HepG2 (cell line): Measurements from ENCODE around the gene MRPL20. TPM values are rescaled to one million over a fixed set of nuclear protein-coding genes. Genes with fewer than 3 reads are reported as not detected.
"Not testable (repeated sequence)": the region's sequence is repeated elsewhere in the genome, so short reads cannot be mapped to it uniquely, and the experiment has no call there.

ENCODE experiments used
- ATAC-seq: fragments of 200-7000 bp; cut with Tn5 transposase; 3 replicates; pipeline ENCODE4 v1.9.1; 2020; ENCODE audit warnings: mild to moderate bottlenecking, moderate library complexity
- BruUV-seq: library from RNA; stranded (reverse); fragments of 400-500 nt; replicated peaks from 2 replicates; lab custom pipeline; 2021; lab: Mats Ljungman, UMichigan
- CTCF ChIA-PET: fragments of 300-600 bp; formaldehyde crosslinking; extraction: SDS; loops from one replicate; lab custom pipeline; 2021; ENCODE audit warnings: low total read pairs, inconsistent platforms, low intra/inter-chr PET ratio; lab: Yijun Ruan, JAX
- POLR2A ChIA-PET: fragments of 350-600 bp; sonication (Branson Sonifier 250); formaldehyde crosslinking; loops from one replicate; lab custom pipeline; 2020; ENCODE audit warnings: antibody characterized with exemption, inconsistent platforms; lab: Yijun Ruan, JAX
- DNase-seq: peaks from one replicate; pipeline ENCODE4 v3.0.0-alpha.2; 2015; ENCODE audit warnings: low spot score
- FAIRE-seq: peaks from 3 replicates; lab custom pipeline; 2011; peaks lifted over from hg19 to GRCh38; lab: Jason Lieb, UNC
- H2AFZ ChIP-seq: one replicate; pipeline ENCODE4 v1.6.1; 2011; ENCODE audit warnings: low read length, inconsistent platforms
- H3K27ac ChIP-seq: fragments of 300-600 bp; 3 replicates; pipeline ENCODE4 v1.8.0; 2011; ENCODE audit warnings: mixed run types, mild to moderate bottlenecking, mixed read lengths, low read length, inconsistent platforms; ENCODE audit not compliant: insufficient read depth; ENCODE audit errors: extremely low read length
- H3K27me3 ChIP-seq, 2 experiments: fragments of 200-600 bp in 1 of 2; 2 replicates in 1 of 2; 3 replicates in 1 of 2; pipeline versions ENCODE4 v1.6.0 to v1.8.0; 2011; ENCODE audit warnings: low read length in 2 of 2, mild to moderate bottlenecking in 2 of 2, moderate library complexity in 2 of 2, inconsistent platforms in 1 of 2; ENCODE audit not compliant: insufficient read depth in 2 of 2, control insufficient read depth in 1 of 2
- H3K36me3 ChIP-seq, 2 experiments: fragments of 200-600 bp in 1 of 2; replicated peaks in 1 of 2; 2 replicates in 1 of 2; 3 replicates in 1 of 2; pipeline versions ENCODE4 v1.5.1 to v1.8.0; 2011; ENCODE audit warnings: low read length in 2 of 2, inconsistent platforms in 1 of 2; ENCODE audit not compliant: insufficient read depth in 2 of 2, control insufficient read depth in 1 of 2
- H3K4me1 ChIP-seq: 2 replicates; pipeline ENCODE4 v1.5.1; 2012; ENCODE audit warnings: low read length, inconsistent platforms; ENCODE audit not compliant: insufficient read depth
- H3K4me2 ChIP-seq: 2 replicates; pipeline ENCODE4 v1.6.0; 2011; ENCODE audit warnings: low read depth, low read length, inconsistent platforms
- H3K4me3 ChIP-seq, 3 experiments: fragments of 200-600 bp in 1 of 3; sonication (generic), shearing (Covaris generic) in 1 of 3; replicated peaks in 1 of 3; 2 replicates each; pipeline ENCODE4 v1.5.1; 2011 to 2016; ENCODE audit warnings: low read length in 3 of 3, inconsistent platforms in 2 of 3, low read depth in 2 of 3, mild to moderate bottlenecking in 2 of 3, control low read depth in 1 of 3, mixed read lengths in 1 of 3; ENCODE audit not compliant: insufficient read depth in 1 of 3
- H3K79me2 ChIP-seq: one replicate; pipeline ENCODE4 v1.6.1; 2011; ENCODE audit warnings: low read length, inconsistent platforms; ENCODE audit not compliant: insufficient read depth
- H3K9ac ChIP-seq: 2 replicates; pipeline ENCODE4 v1.6.0; 2011; ENCODE audit warnings: mild to moderate bottlenecking, low read depth, low read length, inconsistent platforms; ENCODE audit not compliant: insufficient read depth
- H3K9me3 ChIP-seq: 2 replicates; pipeline ENCODE4 v1.5.1; 2012; ENCODE audit warnings: mild to moderate bottlenecking, low read length
- H4K20me1 ChIP-seq: 2 replicates; pipeline ENCODE4 v1.6.0; 2011; ENCODE audit warnings: inconsistent platforms, mild to moderate bottlenecking, low read length, moderate library complexity; ENCODE audit not compliant: insufficient read depth
- AGO1 ChIP-seq: fragments of 200-400 bp; formaldehyde crosslinking; IDR thresholded peaks from 2 replicates; pipeline ENCODE4 v1.6.1; 2017; ENCODE audit warnings: mild to moderate bottlenecking, low read depth, low read length, moderate library complexity; ENCODE audit not compliant: poor library complexity, severe bottlenecking
- AGO2 ChIP-seq: fragments of 200-400 bp; formaldehyde crosslinking; optimal IDR thresholded peaks from 2 replicates; pipeline ENCODE3; 2017; ENCODE audit warnings: mild to moderate bottlenecking, low read depth, low read length, moderate library complexity
- ARID2 ChIP-seq: sonication (generic); formaldehyde crosslinking; IDR thresholded peaks from 2 replicates; pipeline ENCODE4 v1.8.1; 2022; ENCODE audit warnings: mild to moderate bottlenecking, missing genetic modification reagents, borderline replicate concordance
- MNT ChIP-seq: fragments of 450-650 bp; IDR thresholded peaks from 2 replicates; pipeline ENCODE4 v1.6.1; 2016
- POLR2A ChIP-seq, 2 experiments: IDR thresholded peaks; 2 replicates each; pipeline ENCODE4 v1.6.1; 2011; ENCODE audit warnings: low read depth in 2 of 2, low read length in 2 of 2, mild to moderate bottlenecking in 1 of 2, moderate library complexity in 1 of 2; ENCODE audit not compliant: insufficient read depth in 1 of 2
- SMC3 ChIP-seq: IDR thresholded peaks from 2 replicates; pipeline ENCODE4 v1.6.1; 2011; ENCODE audit warnings: low read length, improper control_type of control experiment
- U2AF1 ChIP-seq: fragments of 200-400 bp; formaldehyde crosslinking; optimal IDR thresholded peaks from 2 replicates; pipeline ENCODE3; 2017; ENCODE audit warnings: mild to moderate bottlenecking, low read depth, low read length
- ZNF563 ChIP-seq: sonication (generic); formaldehyde crosslinking; IDR thresholded peaks from 2 replicates; pipeline ENCODE4 v1.8.0; 2022; ENCODE audit warnings: mild to moderate bottlenecking, moderate library complexity, missing genetic modification reagents
- WGBS: methylation state at CpG from one replicate; pipeline ENCODE4 v1.1.6; 2017; ENCODE audit warnings: low lambda C conversion rate; 5-methylcytosine and 5-hydroxymethylcytosine counted together
- in situ Hi-C: cut with HindIII; loops from 2 replicates; pipeline ENCODE4 v1.10.0; 2017; ENCODE audit warnings: low pct_unique_long_range_greater_than_20kb; ENCODE audit not compliant: extremely low pct_ligation_motif_present
- intact Hi-C: fragments of 100-400 bp; cut with micrococcal nuclease; formaldehyde crosslinking; loops from one replicate; pipeline ENCODE4 v1.10.0; 2022; ENCODE audit not compliant: unreplicated experiment
- polyA plus RNA-seq, 8 experiments: library from polyadenylated mRNA; depleted of rRNA in 3 of 8; stranded (reverse) in 7 of 8; unstranded in 1 of 8; fragments of >200 nt; fragmentation: Illumina TruSeq in 4 of 8; extraction: Trizol in 4 of 8; gene quantifications; 2 replicates each; pipeline versions ENCODE4 v1.2.1 to v1.2.3, GENCODE V29; 2011 to 2016; ENCODE audit warnings: low read depth in 4 of 8, missing spikeins in 1 of 8, mixed read lengths in 1 of 8; ENCODE audit not compliant: insufficient read depth in 1 of 8
- total RNA-seq, 5 experiments: library from RNA; depleted of rRNA; stranded (reverse); fragments of >200 nt; fragmentation: Illumina TruSeq; extraction: Trizol; gene quantifications; 2 replicates each; pipeline ENCODE4 v1.2.3, GENCODE V29; 2016; ENCODE audit warnings: low read depth in 1 of 5

MRPL20 gene
- total and polyA plus RNA-seq, 2 of the 13 experiments (the other 11 are each of a cell fraction or from before 2014, with no cell fraction given): 59.2 to 127 TPM

DNA sequence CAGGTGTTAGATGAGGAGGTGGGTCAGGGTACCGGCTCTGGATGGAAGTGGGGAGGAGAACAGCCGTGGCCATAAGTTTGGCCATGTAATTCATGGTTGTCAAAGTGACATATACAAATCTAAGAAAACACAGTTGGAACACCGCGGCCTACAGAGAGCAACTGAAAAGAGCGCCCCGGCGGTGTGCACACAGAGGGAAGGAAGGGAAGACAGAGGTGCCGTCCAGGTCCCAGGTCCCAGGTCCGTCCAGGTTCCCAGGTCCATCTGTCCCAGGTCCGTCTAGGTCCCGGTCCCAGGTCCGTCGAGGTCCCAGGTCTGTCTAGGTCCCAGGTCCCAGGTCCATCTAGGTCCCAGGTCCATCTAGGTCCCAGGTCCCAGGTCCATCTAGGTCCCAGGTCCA, 4.5 kb upstream of the MRPL20 start:
- CTCF ChIA-PET: no interaction called here
- POLR2A ChIA-PET: interaction anchor here (0.8 to 1.5 kb wide), 2 partner anchors 9 to 26 kb away, joined by 3 to 5 read pairs; partner anchors contain the start of gene ANKRD65
- BruUV-seq: no TSS peak

DNA sequence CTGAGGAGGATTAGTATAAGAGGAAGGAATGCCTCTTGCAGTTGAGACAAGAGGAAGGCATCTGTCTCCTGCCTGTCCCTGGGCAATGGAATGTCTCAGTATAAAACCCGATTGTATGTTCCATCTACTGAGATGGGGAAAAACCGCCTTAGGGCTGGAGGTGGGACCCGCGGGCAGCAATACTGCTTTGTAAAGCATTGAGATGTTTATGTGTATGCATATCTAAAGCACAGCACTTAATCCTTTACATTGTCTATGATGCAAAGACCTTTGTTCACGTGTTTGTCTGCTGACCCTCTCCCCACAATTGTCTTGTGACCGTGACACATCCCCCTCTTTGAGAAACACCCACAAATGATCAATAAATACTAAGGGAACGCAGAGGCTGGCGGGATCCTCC, 3.1 kb upstream of the MRPL20 start:
- Histone ChIP-seq H3K79me2 (peaks cover 34% of the 10 kb centered on the region), H4K20me1 (peaks cover 18% of the 10 kb centered on the region; the same call in 1 of the 2 replicates), H3K4me1 (peaks cover 31% of the 10 kb centered on the region)
- CTCF ChIA-PET, H3K4me2 ChIP-seq, H2AFZ ChIP-seq, DNase-seq, H3K9me3 ChIP-seq, H3K27ac ChIP-seq, FAIRE-seq, H3K9ac ChIP-seq, H3K27me3 ChIP-seq, intact Hi-C loops, in situ Hi-C loops, ATAC-seq, BruUV-seq, H3K36me3 ChIP-seq, H3K4me3 ChIP-seq: not testable (repeated sequence)
- 92% methylated on average over 8 of the region's 8 CpGs for WGBS
- POLR2A ChIA-PET: interaction anchor here (1.5 kb wide), 1 partner anchor 27 kb away, joined by 5 read pairs; no protein-coding TSS in a partner anchor

More for the DNA sequence above, 4.5 kb upstream of the MRPL20 start:
- no peaks in the 10 kb centered on the region for H3K27me3 ChIP-seq
- no peaks in the 10 kb centered on the region for H3K36me3 ChIP-seq
- in situ Hi-C loops (no loop called here), intact Hi-C loops (no loop called here)
- H3K4me2 ChIP-seq: no peak overlapping the region
- H3K4me3 ChIP-seq: no peak overlapping the region
- no peak for FAIRE-seq
- TF ChIP-seq AGO2 (peak; percentile 24), ARID2 (CRISPR knock-in tag) (no peak), U2AF1 (no peak), ZNF563 (CRISPR knock-in tag) (no peak), POLR2A (IDR thresholded peaks at IDR 0.05; ENCODE audit: insufficient read depth in 1 of 2, low read depth in 2 of 2, low read length in 2 of 2) (peak in 1 of 2 experiments; percentile 48; a peak in 2 of 4 replicates), MNT (no peak), SMC3 (no peak), AGO1 (peak; percentile 64)
- no peak overlapping the region for H2AFZ ChIP-seq
- no peaks in the 10 kb centered on the region for H3K9me3 ChIP-seq
- no peak for DNase-seq
- ATAC-seq: no peak
- peaks cover 21% of the 10 kb centered on the region for H3K79me2 ChIP-seq
- no peak overlapping the region for H3K9ac ChIP-seq
- 95% methylated on average over 10 of the region's 13 CpGs for WGBS
- H3K27ac ChIP-seq: no peak overlapping the region
- H3K4me1 ChIP-seq: peaks cover 27% of the 10 kb centered on the region
- peaks cover 18% of the 10 kb centered on the region; the same call in 1 of the 2 replicates for H4K20me1 ChIP-seq
